Measurements from ENCODE around the gene NAA16.

Gene NAA16

DNA sequence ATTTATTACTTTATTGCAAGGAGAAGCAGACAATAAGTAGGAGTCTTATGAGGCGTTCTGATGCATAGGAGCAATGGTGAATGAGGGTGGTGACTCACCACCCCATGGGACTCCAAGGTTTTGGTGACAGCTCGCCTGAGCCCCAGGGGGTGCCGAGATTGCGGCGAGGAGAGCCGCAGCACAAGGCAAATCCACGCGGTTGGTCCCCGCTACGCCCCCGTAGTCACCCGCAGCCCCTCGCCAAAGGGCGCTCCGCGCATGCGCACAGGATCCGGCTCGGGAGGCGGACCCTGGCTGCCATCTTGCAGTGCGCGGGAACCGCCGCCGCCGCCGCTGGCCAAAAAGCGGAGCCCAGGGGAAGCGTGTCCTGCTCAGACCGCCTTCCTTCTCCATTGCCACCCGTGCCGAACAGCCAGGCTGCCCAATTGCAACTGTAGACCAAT, at the start of gene NAA16:
NAA16 (plus strand) TSS at position 305 of the 443 bp plus-strand sequence. CDS start 262 bp downstream, outside the sequence.
- no peak for TF ChIP-seq CTCF (conservative IDR thresholded peaks at IDR 0.05; ENCODE audit: low read length)
- TF ChIP-seq EZH2phosphoT487 (IDR thresholded peaks at IDR 0.05; ENCODE audit: borderline replicate concordance), result no peak

GRCh38 chr13:41263261-41263971, 47.7 kb upstream of the NAA16 start, which contains the start of gene MTRF1:
MTRF1 (minus strand) TSS chr13:41263576; CDS start chr13:41260907, 2,669 bp downstream.
- TF ChIP-seq CTCF (conservative IDR thresholded peaks at IDR 0.05; ENCODE audit: low read length), result no peak
- no peak for TF ChIP-seq EZH2phosphoT487 (IDR thresholded peaks at IDR 0.05; ENCODE audit: borderline replicate concordance)
- Histone ChIP-seq H3K9ac (ENCODE audit: low read depth, low read length, poor library complexity, severe bottlenecking) (peak within 1 kb of the TSS; percentile 71), H3K27me3 (ENCODE audit: insufficient read depth, low read length, poor library complexity, severe bottlenecking) (no peaks in the 10 kb centered on the region), H2AFZ (ENCODE audit: low read length) (peak within 1 kb of the TSS; percentile 86), H3K4me2 (ENCODE audit: low read depth, low read length, poor library complexity, severe bottlenecking) (peak within 1 kb of the TSS; percentile 94), H4K20me1 (ENCODE audit: insufficient read depth, low read length, poor library complexity, severe bottlenecking) (no peaks in the 10 kb centered on the region), H3K9me3 (ENCODE audit: insufficient read depth, low read depth, low read length) (peaks cover 5% of the 10 kb centered on the region; the same call in 1 of the 2 replicates), H3K79me2 (ENCODE audit: insufficient read depth, low read length) (peaks cover 9% of the 10 kb centered on the region), H3F3A (ENCODE audit: low read depth) (no peaks in the 10 kb centered on the region), H3K9me2 (replicated peaks; ENCODE audit: low read depth, low read length) (no peaks in the 10 kb centered on the region), H3K4me1 (ENCODE audit: insufficient read depth, low read length, poor library complexity, severe bottlenecking) (no peaks in the 10 kb centered on the region), H3K4me3 (ENCODE audit: low read length, poor library complexity, severe bottlenecking) (peak within 1 kb of the TSS; percentile 78), H3K36me3 (ENCODE audit: insufficient read depth, low read length) (peaks cover 10% of the 10 kb centered on the region; the same call in 1 of the 2 replicates)

More for the DNA sequence above, at the start of gene NAA16:
- Histone ChIP-seq H3K36me3 (ENCODE audit: insufficient read depth, low read length) (no peaks in the 10 kb centered on the region), H2AFZ (ENCODE audit: low read length) (peak within 1 kb of the TSS; percentile 98), H3K9me2 (replicated peaks; ENCODE audit: low read depth, low read length) (no peaks in the 10 kb centered on the region), H4K20me1 (ENCODE audit: insufficient read depth, low read length, poor library complexity, severe bottlenecking) (peaks cover 47% of the 10 kb centered on the region), H3K27me3 (ENCODE audit: insufficient read depth, low read length, poor library complexity, severe bottlenecking) (no peaks in the 10 kb centered on the region), H3K4me3 (ENCODE audit: low read length, poor library complexity, severe bottlenecking) (peak within 1 kb of the TSS; percentile 90), H3K4me1 (ENCODE audit: insufficient read depth, low read length, poor library complexity, severe bottlenecking) (peaks cover 28% of the 10 kb centered on the region), H3K9me3 (ENCODE audit: insufficient read depth, low read depth, low read length) (no peaks in the 10 kb centered on the region), H3K9ac (ENCODE audit: low read depth, low read length, poor library complexity, severe bottlenecking) (peak within 1 kb of the TSS; percentile 83), H3K79me2 (ENCODE audit: insufficient read depth, low read length) (peaks cover 53% of the 10 kb centered on the region), H3K4me2 (ENCODE audit: low read depth, low read length, poor library complexity, severe bottlenecking) (peak within 1 kb of the TSS; percentile 77), H3F3A (ENCODE audit: low read depth) (no peaks in the 10 kb centered on the region)

GRCh38 chr13:41267106-41267505, 44.0 kb upstream of the NAA16 start:
- no peak for TF ChIP-seq CTCF (conservative IDR thresholded peaks at IDR 0.05; ENCODE audit: low read length)
- no peak for TF ChIP-seq EZH2phosphoT487 (IDR thresholded peaks at IDR 0.05; ENCODE audit: borderline replicate concordance)
- no peaks in the 10 kb centered on the region for H3K9me2 ChIP-seq (replicated peaks; ENCODE audit: low read depth, low read length)
- H3K79me2 ChIP-seq (ENCODE audit: insufficient read depth, low read length), result peaks cover 9% of the 10 kb centered on the region
- H3K4me2 ChIP-seq (ENCODE audit: low read depth, low read length, poor library complexity, severe bottlenecking), result no peak overlapping the region
- H3K9me3 ChIP-seq (ENCODE audit: insufficient read depth, low read depth, low read length), result peaks cover 8% of the 10 kb centered on the region; the same call in 1 of the 2 replicates
- H3K36me3 ChIP-seq (ENCODE audit: insufficient read depth, low read length), result no peaks in the 10 kb centered on the region
- no peaks in the 10 kb centered on the region for H3K27me3 ChIP-seq (ENCODE audit: insufficient read depth, low read length, poor library complexity, severe bottlenecking)
- H3K4me3 ChIP-seq (ENCODE audit: low read length, poor library complexity, severe bottlenecking), result no peak overlapping the region
- no peaks in the 10 kb centered on the region for H4K20me1 ChIP-seq (ENCODE audit: insufficient read depth, low read length, poor library complexity, severe bottlenecking)
- H3K9ac ChIP-seq (ENCODE audit: low read depth, low read length, poor library complexity, severe bottlenecking), result no peak overlapping the region
- H3F3A ChIP-seq (ENCODE audit: low read depth), result no peaks in the 10 kb centered on the region
- H3K4me1 ChIP-seq (ENCODE audit: insufficient read depth, low read length, poor library complexity, severe bottlenecking), result no peaks in the 10 kb centered on the region
- H2AFZ ChIP-seq (ENCODE audit: low read length), result no peak overlapping the region

Data from Loucy (cell line).